Uterine smooth muscle cell (primary cell): ENCODE measurements around the gene PRRT1B. TPM values are rescaled to one million over a fixed set of nuclear protein-coding genes. Genes with fewer than 3 reads are reported as not detected.

Experiments
- total RNA-seq: library from RNA; depleted of rRNA; stranded (reverse); fragments of >200 nt; gene quantifications from 2 replicates; pipeline ENCODE4 v1.2.3, GENCODE V29; 2014

Gene PRRT1B
- not detected in 2 replicates for total RNA-seq

DNA sequence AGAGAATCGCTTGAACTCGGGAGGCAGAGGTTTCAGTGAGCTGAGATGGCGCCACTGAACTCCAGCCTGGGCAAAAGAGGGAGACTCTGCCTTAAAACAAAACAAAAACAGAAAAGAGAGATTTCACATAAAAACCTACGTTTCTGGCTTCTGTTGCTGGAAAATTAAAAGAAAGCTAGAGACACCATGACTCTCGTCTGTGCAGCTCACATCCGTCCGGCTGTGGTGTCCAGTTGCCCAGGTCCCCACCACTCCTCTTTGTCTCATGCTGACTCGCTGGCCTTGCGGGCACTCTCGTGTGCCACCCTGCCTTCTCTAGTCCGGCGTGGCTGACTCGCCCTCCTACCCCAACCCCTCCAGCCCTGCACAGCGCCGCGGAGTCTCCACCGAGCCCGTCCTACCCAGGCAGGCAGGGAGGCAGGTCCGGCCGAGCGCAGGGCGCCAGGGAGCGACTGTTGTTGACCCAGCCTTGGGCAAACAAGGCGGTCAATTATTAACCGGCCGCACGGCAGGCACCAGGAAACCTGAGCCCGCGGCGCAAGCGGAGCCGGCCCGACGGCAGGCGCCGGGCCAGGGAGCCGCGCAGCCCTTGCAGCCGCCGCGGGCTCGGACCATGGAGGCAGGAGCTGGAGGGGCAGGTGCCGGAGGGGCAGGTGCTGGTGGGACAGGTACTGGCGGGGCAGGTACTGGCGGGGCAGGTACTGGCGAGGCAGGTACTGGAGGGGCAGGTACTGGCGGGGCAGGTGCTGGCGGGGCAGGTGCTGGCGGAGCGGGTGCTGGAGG is at the start of gene PRRT1B:
TSS of gene PRRT1B (plus strand) at position 521 of the 783 bp plus-strand sequence. CDS start at position 614, 93 bp downstream.

DNA sequence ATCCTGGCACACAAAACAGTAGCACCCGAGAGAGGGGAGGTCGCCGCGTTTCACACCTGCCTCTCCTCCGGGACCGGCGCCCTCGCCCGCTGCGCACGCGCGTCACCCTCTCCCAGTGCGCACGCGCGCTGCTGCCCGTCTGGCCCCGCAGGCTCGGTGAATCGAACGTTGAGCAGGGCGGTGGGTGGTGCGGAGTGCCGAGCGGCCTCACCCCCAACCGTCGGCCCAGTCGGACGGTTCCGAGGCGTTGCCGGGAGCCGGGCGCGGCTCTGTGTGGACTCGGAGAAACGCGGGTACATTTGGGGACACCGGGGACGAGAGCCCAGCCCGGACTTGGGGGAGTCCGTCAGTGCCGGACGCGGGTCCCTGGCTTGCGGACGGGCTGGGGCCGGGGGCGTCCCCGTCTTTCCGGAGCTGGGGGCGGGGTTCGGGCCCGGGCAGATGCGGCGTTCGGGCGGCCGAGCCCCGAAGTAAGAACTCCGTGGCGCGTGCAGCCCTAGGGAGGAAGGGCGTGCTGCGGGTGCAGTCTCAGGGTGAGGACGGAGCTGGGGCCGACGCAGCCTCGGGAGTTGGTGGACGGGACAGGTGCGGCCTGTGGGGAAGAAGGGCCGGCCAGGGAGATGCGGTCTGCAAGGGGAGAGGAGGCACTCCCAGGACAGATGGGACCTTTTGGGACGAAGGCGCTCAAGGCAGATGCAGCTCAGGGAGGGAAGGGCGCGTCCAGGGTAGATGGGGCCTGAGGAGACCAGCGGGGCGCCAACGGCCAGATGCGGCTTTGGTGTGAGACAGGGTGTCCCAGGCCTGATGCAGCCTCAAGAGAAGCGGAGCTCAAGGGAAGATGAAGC is 42.3 kb upstream of the PRRT1B start, which contains the start of gene POMT1:
TSS of gene POMT1 (plus strand) at position 138 of the 845 bp plus-strand sequence. CDS start 1,301 bp downstream, outside the sequence.

DNA sequence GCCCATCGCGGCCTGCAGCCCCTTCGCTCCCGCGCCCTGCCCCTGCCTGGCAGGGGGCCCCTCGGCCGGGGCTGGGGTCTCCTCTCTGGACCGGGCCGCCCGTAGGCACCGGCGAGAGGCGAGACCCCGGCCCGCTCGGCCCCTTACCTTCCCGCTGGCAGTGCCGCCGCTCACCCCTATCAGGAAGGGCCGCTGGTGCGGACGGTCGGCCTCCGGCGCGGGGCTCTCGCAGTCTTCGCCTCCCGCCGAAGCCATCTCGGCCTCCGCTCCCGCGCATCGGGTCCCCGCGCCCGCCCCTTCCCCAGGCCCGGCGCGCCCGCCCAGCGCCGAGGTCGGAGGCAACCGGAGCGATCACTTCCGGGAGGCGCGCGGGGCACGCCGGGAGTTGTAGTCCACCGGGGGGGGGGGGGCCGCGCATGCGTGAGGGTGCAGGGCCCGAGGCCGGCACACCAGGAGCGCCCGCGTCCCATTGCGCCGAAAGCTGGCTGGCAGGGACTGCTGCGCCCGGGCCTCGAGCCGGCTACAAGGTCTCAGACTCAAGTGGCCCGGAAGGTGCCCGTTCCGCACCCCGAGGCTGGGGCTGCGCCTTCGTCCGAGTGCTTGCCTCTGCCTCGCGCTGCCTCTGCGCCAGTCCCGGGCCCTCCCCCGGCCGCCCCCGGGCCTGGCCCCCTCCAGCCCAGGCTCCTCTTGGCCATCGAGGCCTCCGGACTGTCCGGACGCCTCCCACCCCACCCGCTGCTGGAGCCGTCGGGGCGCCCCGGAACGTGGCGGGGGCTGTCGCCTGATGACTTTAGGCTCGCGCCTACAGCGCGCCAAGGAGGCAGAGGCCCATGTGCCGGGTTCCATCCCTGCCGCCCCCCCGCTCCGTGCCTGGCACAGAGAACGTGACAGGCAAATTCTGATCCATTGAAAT is 14.1 kb upstream of the PRRT1B start, which contains the start of gene UCK1:
TSS of gene UCK1 (minus strand) at position 344 of the 913 bp plus-strand sequence. CDS start at position 255, 89 bp downstream.

Other genes with a start within 250 kb of the PRRT1B start
- 42.4 and 59.5 TPM in 2 replicates for gene PRRC2B, start 151.4 kb upstream of the PRRT1B start, total RNA-seq
- 26.2 and 38.6 TPM in 2 replicates for gene POMT1, start 42.6 kb upstream of the PRRT1B start, total RNA-seq
- gene UCK1, start 14.3 kb upstream of the PRRT1B start, total RNA-seq = 19.7 and 24.2 TPM in 2 replicates
- 24.5 and 28.2 TPM in 2 replicates for gene RAPGEF1, start 194.6 kb downstream of the PRRT1B start, total RNA-seq